ENCODE measurements around the gene CLRN3.

CLRN3 gene, protein sequence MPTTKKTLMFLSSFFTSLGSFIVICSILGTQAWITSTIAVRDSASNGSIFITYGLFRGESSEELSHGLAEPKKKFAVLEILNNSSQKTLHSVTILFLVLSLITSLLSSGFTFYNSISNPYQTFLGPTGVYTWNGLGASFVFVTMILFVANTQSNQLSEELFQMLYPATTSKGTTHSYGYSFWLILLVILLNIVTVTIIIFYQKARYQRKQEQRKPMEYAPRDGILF

DNA sequence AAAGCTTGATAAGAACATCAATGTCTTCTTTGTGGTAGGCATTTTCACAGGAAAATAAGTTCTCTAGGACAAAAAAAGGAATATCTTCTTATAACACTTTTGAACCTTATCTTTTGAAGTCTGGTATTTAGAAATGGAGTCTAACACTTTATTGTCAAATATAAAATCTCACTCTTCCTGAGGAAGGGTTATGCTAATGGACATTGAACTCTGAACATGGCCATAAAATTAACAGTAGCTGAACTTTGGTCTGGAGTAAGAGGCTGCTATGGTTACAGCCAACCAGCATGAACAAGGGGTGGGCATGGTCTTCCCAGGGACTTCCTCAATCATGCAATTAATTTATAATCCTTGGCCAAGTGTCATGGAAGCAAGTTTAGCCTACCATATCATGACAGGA, at the start of gene CLRN3:
Gene CLRN3, minus strand, starts transcription at position 199 of the 400 bp plus-strand sequence. Its CDS starts 157 bp downstream, at position 42.
- no peak for DNase-seq

DNA sequence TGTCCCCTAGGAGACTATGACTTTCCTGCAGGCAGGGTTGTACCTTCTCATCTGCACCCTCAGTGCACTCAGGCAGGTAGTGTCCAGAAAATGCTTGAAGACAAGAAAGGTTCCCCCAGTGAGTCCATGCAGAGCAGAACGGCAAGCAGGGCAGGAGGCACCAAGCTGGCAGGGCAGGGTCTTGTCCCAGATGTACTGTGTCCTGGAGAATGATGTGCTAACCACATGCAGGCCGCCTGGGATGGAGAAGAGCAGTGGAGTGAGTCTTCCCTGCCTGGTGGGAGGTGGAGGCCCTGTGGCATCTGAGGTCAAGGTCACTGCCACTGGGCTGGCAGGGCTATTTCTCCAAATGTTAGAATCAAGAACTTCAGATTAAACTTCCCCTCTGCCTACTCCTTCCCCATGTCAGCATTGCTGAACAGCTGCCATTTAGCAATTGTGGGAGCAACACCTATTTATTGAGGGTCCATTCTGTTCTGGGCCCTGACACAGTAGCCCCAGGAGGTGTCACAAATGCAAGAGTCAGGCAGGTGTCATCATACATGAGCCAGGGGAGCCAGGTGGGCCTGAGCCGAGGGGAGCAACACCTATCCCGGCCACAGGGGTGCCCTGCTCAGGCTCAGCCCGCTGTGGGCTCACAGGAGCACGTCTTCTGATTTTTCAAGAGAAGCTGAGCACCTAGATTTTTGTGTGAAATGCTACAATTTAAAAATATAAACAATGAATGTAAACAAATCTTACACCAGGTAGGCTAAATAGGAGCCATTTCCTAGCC, 48.3 kb upstream of the CLRN3 start:
- no peak for DNase-seq

DNA sequence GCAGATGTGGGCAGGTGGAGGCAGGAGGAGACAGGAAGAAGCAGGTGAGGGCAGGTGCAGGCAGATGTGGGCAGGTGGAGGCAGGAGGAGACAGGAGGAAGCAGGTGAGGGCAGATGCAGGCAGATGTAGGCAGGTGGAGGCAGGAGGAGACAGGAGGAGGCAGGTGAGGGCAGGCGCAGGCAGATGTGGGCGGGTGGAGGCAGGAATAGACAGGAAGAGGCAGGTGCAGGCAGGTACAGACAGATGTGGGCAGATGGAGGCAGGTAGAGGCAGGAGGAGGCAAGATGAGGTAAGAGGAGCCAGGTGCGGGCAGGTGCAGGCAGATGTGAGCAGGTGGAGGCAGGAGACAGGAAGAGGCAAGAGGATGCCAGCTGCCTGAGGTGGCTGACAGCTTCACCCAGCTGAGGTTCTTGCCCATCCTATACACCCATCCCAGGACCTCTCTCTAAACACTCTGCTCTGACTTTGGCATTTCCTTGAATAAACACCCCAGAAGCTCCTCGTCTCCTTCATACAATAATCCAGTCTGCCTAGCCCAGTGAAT, 47.1 kb upstream of the CLRN3 start:
- DNase-seq, result no peak

DNA sequence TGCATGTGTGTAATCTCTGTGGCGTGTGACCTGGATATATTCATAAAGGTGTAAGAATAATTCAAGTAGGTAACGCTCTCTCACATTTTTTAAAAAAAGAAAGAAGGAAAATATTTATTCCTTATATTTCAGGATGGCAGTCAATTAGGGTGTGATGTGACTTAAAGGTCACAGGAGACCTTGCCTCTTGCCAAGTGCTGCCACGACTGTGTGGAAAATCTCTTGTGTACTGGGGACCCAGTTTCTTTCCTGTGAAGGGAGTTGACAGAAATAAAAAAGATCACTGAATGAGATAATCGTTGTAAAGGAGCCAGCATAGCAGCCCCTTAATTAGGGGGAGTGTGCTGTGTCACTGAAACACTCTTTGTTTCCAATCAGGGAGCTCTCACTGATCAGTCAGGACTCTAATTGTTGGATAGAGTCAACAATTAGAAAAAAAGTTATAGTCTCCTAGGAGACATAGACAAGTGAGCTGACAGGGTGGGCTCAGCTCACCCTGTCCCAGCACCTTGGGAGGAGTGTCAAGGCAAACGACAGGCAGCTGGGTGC, 45.2 kb upstream of the CLRN3 start:
- DNase-seq, result no peak

DNA sequence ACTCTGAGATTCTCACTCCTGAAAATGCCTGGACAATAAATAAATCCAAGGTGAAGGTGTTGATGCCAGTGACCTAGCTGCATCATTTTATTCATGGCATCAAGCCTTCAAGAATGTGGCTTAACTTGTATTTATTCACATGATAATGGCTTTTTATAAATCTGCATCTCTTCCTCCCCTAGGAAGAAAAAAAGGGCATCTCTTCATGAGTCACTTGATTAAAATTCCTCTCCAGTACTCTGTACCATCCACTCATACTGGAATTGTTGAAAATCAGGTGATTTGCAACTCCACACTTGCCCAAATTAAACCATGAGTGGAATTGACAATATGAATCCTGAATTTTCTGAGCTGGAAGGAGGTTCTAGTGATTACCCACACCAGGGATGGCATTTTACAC, 44.3 kb upstream of the CLRN3 start:
- no peak for DNase-seq

DNA sequence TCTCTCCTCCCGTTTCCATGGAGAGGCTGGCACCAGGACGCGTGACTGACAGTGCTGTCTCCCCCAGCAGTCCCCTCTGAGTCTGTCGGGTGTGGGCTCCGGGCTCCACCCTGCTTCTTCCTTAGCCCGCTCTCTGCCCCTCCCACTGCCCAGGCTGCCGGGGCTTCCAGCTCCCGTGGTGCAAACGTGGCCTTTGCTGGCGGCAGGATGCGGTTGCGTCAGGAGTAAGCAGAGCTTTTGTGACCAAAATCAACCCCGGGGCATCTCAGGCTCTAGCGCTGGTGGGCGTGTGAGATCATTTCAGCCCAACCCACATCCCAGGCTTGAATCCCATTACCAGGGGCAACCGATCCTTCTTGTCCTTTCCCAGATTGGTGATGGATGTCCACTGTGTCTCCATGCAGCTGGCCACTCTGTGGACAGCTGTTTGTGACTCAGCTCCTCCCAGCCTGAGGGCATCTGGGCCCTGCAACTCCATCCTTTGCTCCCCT, 42.4 kb upstream of the CLRN3 start:
- no peak for DNase-seq

DNA sequence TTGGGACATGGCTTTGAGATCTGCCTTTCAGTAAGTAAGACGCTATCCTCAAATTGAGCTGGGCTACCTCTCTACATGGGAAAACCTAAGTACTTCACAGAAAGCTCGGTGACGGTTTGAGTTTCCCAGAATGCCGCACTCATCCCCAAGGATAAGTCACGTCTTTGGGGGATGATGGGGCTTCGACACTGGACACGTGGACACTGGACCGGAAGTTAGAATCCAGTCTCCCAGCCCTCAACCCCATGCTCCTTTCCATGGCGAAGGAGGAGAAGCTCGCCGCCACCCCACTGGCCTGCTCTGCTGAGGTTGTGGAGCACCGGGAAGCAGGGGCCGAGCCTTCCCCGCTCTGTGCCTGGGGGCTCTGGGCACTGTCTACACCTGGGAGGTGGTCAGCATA, 41.6 kb upstream of the CLRN3 start:
- no peak for DNase-seq

DNA sequence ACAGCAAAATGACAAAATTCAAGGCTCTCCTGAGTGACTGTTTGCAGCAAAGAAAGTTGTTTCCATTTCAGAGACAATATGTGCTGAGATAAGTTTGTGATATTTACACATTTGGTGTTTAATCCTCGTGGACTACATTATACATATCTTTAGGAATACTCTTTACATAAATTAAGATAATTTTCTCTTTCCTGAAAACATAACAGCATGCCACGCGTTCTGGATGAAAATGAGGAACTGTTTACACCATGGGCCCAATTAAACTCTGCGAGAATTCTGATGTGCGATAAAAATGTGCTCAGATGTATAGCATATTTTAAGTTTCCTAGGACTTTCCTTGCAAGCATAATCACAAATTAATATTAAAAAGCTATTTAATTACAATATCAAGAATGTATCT, 40.5 kb upstream of the CLRN3 start:
- DNase-seq, result no peak

DNA sequence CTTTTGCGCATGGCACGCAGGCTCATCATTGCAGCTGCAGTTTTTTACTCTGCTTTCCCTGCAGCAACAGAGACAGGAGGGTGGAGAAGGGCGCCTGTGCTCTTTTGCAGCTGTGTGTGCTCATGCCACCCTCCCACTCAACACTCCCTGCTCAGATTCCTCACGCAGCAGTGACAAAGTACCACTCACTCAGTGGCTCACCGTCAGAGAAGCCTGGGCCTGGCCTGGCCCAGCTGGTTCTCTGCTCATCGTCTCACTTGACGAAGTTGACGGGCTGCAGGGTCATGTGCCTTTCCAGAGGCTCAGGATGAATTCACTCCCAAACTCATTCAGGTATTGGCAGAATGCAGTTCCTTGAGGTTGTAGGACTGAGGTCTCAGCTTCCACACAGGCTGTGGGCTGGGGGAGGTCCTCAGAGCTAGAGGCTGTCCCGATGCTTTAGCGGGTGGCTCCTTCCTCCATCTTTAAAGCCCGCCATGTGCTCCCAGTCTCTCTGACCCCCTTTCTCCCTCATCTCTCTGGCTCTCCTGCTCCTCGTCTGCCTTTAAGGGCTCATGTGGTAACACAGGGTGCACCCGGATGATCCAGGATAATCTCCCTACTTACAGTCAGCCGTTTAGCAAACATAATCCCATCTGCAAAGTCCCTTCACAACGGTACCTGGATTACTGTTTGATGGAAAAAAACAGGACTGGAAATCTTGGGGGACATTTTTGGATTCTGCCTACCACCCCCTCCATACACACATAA, 40.0 kb upstream of the CLRN3 start:
- DNase-seq, result no peak

DNA sequence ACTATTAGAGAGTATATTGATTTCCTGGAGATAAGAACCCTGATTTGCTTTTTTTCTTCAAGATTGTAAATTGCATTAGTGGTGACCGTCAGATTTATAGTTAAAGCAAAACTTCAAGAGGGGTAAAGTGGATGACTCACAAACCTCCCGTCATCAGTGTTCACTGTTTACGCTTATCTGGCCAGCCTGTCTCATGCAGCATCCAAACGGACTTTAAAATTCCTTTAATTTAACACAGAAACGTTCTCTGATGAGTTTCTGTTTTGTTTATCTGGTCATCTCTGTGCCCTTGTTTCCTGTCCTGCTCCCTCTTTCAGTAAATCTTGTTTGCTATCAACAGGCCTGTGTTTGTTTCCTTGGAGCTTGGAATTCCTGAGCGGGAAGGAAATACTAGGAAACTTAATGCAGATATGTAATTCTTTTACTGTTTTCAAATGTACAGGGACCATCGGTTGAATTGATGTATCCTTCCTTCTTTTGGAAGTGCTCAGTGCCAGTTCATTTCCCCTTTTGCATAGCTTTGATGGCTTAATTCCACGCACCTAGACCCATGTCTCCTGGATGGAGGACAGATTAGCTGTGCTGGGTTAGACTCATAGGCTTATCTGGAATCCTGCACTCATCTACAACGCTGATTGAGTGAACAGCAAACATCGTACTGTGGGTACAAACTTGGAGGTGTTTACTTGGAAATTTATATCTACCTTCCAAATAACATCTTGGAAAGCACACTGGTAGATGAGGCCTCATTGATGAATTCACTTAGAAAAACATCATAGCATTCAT, 35.5 kb upstream of the CLRN3 start:
- no peak for DNase-seq

DNA sequence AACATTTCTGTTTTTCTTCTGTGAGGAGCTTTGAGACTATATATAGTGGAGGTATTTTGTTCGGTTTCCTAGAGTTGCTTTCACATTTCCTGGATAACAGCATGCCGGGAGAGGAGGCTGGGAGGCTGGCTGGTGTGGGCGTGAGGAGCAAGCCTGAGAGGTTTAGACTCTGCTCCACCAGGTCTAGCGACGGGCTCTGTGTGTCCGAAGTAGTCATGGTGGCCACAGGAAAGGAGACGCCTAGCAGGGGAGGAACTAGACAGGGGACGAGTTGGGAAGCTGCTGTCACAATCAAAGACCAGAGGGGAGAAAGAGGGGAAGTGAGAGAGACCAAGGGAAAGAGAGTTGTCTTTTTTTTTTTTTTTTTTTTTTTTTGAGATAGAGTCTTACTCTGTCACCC, 33.7 kb upstream of the CLRN3 start:
- DNase-seq, result no peak

DNA sequence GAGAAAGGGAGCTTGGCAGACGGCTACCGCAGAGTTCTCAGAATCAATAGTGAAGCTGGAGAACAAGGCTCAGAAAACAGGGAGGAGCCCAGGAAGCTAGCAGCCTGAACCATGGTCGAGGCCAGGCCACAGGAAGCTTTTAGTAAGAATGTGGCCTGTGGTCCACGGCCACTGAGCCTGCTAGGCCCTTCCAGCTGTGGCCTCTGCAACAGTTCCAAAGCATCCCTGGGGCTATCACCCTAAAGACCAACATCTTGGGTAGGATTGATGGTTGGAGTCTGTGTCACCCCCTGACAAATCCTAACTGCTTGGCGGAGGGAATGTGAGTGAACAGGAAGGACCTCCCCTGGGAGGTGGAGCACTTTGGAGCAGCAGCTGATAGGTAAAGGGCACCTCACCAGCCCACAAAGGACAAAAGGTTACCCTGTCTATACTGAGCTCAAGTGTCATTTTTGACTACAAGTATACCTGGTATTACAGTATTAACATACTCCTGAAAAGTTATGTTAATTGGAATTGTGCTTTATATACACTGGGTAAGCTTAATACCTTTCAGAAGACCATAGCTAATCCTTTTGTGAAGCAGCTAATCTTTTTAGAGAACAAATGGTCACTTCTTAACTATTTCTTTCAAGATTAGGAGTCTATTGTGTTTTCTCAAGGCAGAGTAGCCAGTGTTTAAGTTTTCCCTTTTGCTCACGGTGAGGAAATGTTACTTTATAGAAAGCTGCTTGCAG, 32.9 kb upstream of the CLRN3 start:
- DNase-seq, result no peak

DNA sequence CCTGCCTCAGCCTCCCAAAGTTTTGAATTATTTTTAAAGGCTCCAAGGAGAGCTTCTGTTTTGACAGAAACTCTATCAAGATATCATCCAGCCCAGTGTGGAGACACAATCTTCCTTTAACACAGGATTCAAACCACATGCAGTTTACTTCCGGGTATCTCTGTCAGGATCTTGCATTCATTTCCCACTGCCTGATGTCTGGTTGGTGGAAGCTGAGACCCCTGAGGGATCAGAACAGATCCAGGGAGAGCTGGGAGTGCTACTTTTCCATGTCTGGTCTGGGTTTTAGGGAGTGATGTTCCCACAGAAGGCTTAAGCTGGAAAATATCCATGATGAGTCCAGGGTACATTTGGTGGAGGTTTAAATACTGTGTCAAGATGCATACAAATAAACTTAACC, 30.9 kb upstream of the CLRN3 start:
- no peak for DNase-seq

DNA sequence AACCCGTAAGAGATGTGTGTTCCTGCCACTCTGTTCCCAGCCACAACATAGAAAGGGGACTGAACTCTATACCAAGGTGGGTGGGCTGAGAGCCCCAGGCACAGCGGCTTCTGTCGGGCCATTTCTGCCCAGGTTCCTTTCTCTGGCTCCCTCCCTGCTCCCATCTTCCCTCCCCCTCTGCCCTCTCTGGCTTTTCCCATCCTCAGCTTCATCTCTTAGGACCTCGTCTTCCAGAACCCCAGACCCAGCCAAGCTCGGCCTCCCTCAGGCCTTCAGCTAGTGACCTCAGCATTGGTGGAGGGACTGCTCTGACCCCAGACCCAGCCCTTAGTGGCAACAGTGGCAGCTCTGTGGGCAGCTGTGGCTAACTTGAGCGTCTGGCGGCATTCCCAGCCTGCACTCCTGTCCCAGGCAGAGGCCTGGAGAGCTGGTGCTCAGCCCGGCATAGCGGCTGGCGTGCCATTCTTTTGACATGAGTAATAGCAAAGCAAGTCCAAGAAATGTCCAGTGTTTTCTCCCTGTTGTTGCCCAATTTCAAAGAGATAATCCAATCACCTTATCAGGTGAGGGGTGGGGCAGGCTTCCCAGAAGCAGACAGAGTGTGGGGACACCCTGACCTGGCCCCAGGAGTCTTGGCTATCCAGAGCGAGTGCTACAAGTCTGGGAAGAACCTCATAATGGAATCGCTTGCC, 30.1 kb upstream of the CLRN3 start:
- no peak for DNase-seq

DNA sequence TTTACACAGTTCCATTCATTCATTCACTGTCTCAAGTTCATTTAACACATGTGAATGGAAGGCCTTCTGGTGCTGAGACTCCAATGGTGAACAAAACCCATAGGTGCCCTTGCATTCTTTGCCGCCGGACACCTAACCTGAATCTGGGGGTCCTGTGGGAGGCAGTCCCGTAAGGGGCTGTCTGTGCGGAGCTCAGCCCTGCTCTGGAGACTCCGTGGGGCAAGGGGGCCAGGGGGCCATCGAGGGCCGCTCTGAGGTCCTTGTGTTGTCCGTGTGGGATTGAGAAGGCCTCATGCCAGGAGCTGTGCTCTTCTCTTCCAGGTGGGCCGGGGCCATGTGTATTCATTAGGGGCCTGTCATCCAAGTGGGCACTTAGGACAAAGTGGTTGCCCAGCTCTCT, 29.5 kb upstream of the CLRN3 start:
- DNase-seq, result no peak

DNA sequence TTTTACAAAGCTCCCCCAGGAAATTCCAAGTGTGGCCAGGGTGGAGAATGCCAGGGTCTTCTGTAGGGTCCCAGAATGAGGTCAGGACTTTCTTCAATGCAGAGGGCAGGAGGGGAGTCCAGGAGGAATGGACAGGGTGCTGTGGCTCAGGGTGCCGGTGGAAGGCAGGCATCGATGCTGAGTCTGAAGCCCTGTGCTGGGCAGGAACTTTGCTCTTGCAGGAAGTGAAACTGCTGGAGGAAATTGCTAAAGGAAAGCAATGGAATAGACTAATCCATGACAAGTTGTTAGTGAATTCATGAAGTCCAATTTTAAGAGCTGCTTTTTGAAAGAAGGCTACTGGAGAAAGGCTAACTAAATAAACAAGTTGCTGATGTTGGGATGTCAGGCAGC, 29.0 kb upstream of the CLRN3 start:
- no peak for DNase-seq

DNA sequence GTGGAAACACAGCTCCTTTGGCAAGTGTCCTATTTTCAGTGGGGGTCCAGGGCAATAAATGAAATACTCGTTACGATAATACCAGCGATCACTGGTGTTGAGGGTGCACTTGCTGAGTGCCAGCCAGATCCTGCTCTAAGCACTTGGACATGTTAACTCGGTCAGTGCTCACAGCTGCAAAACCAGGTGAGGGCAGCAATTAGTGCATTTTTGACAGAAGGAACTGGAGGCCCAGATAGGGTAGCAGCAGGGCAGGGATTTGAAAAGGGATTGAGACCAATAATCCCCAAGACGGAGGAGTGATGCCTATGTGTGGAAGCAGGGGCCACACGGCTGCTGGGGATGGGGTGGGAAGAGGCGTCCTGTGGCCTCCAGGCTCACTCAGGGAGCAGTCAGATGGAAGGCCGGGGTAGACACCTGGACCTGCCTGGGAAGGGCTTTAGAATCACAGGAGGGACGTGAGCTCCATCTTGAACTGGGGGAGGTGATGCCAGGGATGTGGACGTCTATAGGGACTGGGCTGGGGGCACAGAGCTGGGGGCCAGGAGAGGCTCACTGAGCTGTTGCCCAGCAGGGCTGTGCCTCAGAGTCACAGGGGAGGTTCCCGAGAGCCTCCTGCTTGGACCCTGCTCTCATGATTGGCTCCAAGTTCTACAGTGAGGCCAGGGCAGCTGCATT, 28.5 kb upstream of the CLRN3 start:
- no peak for DNase-seq

DNA sequence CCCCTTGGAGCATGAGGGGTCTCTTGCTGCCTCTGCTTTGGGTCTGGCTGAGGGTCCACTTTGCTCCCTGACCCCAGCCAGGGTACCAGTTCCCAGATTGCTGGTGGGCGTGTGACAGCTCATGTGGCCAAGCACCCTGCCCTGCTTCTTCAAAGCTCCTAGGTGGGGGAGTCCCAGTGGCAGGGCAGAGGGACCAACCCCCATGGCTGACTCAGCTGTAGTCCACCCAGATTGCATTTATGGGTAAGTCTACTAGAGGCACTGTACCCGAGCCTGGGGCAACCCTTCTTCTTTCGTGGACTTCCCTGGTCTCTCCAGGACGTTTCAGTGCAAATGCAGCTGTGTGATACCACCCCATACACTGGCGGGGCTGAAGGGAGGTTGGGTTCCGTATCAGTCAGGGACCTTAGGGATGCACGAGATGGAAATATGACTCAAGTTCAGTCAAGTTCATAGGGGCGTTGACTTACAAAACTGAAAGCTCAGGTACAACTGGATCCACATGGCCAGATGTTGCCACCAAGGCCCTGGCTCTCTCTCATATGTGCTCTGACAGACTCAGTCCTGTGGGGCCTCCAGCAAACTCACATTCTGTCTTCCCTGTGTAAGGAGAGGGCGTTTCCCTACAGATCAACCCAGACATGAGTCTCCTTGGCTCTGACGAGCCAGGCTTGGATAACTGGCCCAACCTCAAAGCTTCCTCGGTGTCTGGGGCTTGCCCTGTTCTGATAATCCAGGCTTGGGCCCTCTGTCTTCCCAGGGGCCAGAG, 27.7 kb upstream of the CLRN3 start:
- no peak for DNase-seq

DNA sequence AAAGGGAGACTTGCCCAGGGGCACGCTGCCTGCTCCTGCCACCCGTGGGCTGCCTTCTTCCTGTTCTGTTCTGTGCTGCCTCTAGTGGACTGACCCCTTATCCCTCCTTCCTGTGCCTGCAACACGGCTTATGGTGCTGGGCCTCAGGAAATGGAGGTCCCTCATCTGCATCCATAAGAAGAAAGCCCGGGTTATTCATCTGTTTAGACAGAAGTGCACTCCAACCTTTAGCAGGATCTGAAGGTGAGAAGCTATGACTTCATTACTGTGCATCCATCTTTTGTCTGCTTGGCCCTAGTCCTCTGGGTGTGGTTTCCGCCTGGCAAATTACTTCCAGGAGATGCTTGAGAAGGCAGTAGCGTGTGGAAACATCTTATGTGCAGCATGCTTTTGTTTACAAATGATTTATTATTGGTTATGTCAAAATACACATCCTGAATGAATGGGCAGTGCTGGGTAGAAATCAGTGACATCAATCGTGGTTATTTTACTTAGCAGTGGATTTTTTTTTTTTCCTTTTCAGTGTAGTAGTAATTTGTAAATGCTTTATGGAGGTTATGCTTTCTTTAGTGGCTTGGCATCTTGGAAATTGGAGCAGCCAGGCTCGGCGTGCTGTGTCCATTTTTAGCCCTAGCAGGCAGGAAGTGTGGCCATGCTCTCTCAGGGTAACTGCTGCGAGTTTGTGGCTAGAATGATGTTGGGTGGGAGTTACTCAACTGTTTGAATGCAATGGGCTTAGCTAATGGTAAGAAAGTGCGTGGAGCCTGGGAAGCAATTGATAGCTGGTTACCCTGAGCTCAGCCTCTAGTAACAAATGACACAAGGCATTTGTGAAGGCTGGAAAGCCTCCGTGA, 26.9 kb upstream of the CLRN3 start:
- DNase-seq, result no peak
